Natural killer cell (primary cell): ENCODE results near the gene PLEKHB2. TPM values are rescaled to one million over a fixed set of nuclear protein-coding genes. Genes with fewer than 3 reads are reported as not detected.
"Not testable (repeated sequence)": the region's sequence is repeated elsewhere in the genome, so short reads cannot be mapped to it uniquely, and the experiment has no call there.

Source experiments
- ATAC-seq, 3 donors: fragments of 150-1000 bp in 2 of 3; fragments of 200-7000 bp in 1 of 3; cut with Tn5 transposase; 1 replicate in 1 of 3; 2 replicates in 2 of 3; pipeline ENCODE4 v1.10.0; 2021; ENCODE audit warnings: mild to moderate bottlenecking in 2 of 3, moderate library complexity in 2 of 3
- DNase-seq, 2 donors: peaks; one replicate each; pipeline versions ENCODE4 v3.0.0 to v3.0.0-alpha.2; 2013 to 2021; ENCODE audit warnings: mixed read lengths in 1 of 2
- H3K27ac ChIP-seq: one replicate; pipeline ENCODE4 v1.5.1; 2013; ENCODE audit warnings: mild to moderate bottlenecking, low read length
- H3K27me3 ChIP-seq: one replicate; pipeline ENCODE4 v1.6.1; 2013; ENCODE audit warnings: low read length; ENCODE audit not compliant: control insufficient read depth, insufficient read depth
- H3K36me3 ChIP-seq: one replicate; pipeline ENCODE4 v1.6.1; 2013; ENCODE audit warnings: low read length; ENCODE audit not compliant: control insufficient read depth, insufficient read depth
- H3K4me1 ChIP-seq: one replicate; pipeline ENCODE4 v1.6.1; 2013; ENCODE audit warnings: low read length; ENCODE audit not compliant: control insufficient read depth, insufficient read depth
- H3K4me3 ChIP-seq: one replicate; pipeline ENCODE4 v1.5.1; 2013; ENCODE audit warnings: low read length
- H3K9me3 ChIP-seq: one replicate; pipeline ENCODE4 v1.6.1; 2013; ENCODE audit warnings: low read length; ENCODE audit not compliant: control insufficient read depth, insufficient read depth
- H3K27ac Mint-ChIP-seq, 2 donors: one replicate each; pipeline ENCODE4 v1.8.0; 2022; ENCODE audit warnings: mild to moderate bottlenecking in 2 of 2, mixed read lengths in 2 of 2, moderate library complexity in 1 of 2
- H3K27me3 Mint-ChIP-seq, 2 donors: one replicate each; pipeline ENCODE4 v1.8.0; 2022; ENCODE audit warnings: low read depth in 2 of 2, mixed read lengths in 2 of 2
- H3K36me3 Mint-ChIP-seq: one replicate; pipeline ENCODE4 v1.8.0; 2022; ENCODE audit warnings: mixed read lengths
- H3K4me1 Mint-ChIP-seq, 2 donors: one replicate each; pipeline ENCODE4 v1.8.0; 2022; ENCODE audit warnings: mixed read lengths in 2 of 2
- H3K4me3 Mint-ChIP-seq: one replicate; pipeline ENCODE4 v1.8.0; 2022; ENCODE audit warnings: mild to moderate bottlenecking, moderate library complexity, mixed read lengths
- H3K9me3 Mint-ChIP-seq, 2 donors: one replicate each; pipeline ENCODE4 v1.8.0; 2022; ENCODE audit warnings: mixed read lengths in 2 of 2
- WGBS: methylation state at CpG from one replicate; pipeline ENCODE4 v1.1.7; 2013; ENCODE audit warnings: missing lambda C conversion rate; ENCODE audit not compliant: insufficient coverage; 5-methylcytosine and 5-hydroxymethylcytosine counted together
- intact Hi-C: fragments of 100-400 bp; cut with micrococcal nuclease; formaldehyde crosslinking; loops from one replicate; pipeline ENCODE4 v1.14.2; 2022
- total RNA-seq, 4 donors: library from RNA; stranded (reverse); fragments of 120-200 nt in 1 of 4; gene quantifications; one replicate each; pipeline versions ENCODE4 v1.2.3 to v1.2.4, GENCODE V29; 2013 to 2022
- TF ChIP-seq, protein P1 (sequence below): fragments of 200-600 bp; IDR thresholded peaks from one replicate; pipeline ENCODE4 v1.8.0; 2022; ENCODE audit warnings: antibody characterized with exemption

Gene PLEKHB2
- total RNA-seq, 3 donors from 2014 or later (not counting 1 experiment from before 2014, with no cell fraction given) = 75.6 to 78.7 (median 77.4) TPM

DNA sequence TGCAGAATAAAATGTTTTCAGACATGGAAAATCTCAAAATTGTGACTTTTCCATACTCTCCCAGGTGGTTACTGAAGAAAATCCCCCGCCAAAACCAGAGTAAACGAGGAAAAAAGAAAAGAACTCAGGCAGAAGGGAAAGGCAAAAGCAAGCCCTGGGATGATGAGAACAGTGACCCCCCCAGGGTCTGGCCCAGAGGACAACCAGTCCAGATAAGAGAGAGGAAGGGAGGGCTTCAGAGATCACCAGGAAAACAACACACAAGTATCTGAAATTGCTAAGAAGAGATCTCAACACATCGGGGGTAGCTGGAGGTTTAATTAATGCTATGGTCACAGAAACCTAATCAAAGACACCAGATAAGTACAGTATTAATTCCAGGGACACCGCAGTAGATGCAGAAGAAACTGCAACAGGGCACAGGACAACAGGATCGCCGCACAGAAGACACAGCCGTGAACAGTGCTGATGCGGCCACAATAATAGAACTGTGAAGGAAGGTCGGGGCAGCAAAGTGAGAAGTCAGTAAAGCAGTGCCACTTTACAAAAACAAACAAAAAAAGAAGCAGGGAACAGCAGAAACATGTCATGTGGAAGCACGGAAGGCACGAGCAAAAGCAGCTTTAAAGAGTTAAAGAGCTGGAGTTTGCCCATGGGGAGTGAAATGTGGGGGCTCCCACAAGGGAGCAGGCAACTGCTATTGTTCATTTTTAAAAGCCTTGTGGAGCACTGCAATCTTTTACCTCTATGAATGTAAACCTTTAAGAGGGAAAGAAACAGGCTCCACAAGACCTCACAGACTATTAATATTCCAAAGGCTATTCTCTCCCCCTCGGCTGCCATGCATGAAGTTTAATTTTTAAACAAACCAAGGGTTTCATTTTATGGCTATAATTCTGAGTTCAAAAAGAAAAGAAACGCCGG, 40.3 kb upstream of the PLEKHB2 start:
- Mint-ChIP-seq H3K4me3 (no peak overlapping the region), H3K4me1 (peaks cover 46 to 61% of the 10 kb centered on the region in 2 donors), H3K27ac (peak overlapping the region in 1 of 2 donors; percentile 6), H3K27me3 (no peaks in the 10 kb centered on the region), H3K36me3 (peaks cover 10% of the 10 kb centered on the region), H3K9me3 (no peaks in the 10 kb centered on the region)
- H3K4me1 ChIP-seq = peaks cover 5% of the 10 kb centered on the region
- peaks cover 19% of the 10 kb centered on the region for H3K36me3 ChIP-seq
- no peak overlapping the region for H3K27ac ChIP-seq
- DNase-seq (no peak), ATAC-seq (no peak)
- H3K9me3 ChIP-seq = no peaks in the 10 kb centered on the region
- H3K4me3 ChIP-seq = no peak overlapping the region
- H3K27me3 ChIP-seq = no peaks in the 10 kb centered on the region
- TF ChIP-seq, protein P1, sequence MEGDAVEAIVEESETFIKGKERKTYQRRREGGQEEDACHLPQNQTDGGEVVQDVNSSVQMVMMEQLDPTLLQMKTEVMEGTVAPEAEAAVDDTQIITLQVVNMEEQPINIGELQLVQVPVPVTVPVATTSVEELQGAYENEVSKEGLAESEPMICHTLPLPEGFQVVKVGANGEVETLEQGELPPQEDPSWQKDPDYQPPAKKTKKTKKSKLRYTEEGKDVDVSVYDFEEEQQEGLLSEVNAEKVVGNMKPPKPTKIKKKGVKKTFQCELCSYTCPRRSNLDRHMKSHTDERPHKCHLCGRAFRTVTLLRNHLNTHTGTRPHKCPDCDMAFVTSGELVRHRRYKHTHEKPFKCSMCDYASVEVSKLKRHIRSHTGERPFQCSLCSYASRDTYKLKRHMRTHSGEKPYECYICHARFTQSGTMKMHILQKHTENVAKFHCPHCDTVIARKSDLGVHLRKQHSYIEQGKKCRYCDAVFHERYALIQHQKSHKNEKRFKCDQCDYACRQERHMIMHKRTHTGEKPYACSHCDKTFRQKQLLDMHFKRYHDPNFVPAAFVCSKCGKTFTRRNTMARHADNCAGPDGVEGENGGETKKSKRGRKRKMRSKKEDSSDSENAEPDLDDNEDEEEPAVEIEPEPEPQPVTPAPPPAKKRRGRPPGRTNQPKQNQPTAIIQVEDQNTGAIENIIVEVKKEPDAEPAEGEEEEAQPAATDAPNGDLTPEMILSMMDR = no peak
- intact Hi-C loops = no loop called here
- WGBS = 95% methylated on average over 13 of the region's 14 CpGs

DNA sequence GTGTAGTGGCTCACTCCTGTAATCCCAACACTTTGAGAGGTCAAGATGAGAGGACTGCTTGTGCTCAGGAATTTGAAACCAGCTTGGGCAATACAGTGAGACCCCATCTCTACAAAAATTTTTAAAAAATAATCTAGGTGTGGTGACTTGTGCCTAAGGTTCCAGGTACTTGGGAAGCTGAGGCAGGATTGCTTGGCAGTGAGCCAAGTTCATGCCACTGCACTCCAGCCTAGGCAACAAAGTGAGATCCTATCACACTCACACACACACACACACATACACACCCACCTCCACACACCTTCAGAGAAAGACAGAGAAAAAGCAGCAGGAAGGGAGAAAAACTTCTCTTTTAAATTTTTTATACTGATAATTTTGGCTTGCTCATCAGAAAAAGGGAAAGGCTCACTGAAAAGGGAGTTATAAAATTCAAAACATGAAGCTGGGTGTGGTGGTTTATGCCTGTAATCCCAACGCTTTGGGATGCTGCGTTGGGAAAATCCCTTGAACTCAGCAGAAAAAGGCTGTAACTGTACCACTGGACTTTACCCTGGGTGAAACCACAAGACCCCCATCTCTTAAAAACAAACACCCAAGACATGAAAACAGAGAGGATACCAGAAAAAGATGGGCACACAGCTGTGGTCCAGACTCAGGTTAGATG, 37.5 kb upstream of the PLEKHB2 start:
- H3K9me3 Mint-ChIP-seq = no peaks in the 10 kb centered on the region
- Histone ChIP-seq H3K36me3 (peaks cover 33% of the 10 kb centered on the region), H3K4me1 (no peaks in the 10 kb centered on the region), H3K9me3 (no peaks in the 10 kb centered on the region), H3K27ac (no peak overlapping the region), H3K4me3 (no peak overlapping the region), H3K27me3 (no peaks in the 10 kb centered on the region)
- DNase-seq = no peak
- 93% methylated on average over 2 of the region's 2 CpGs for WGBS
- H3K36me3 Mint-ChIP-seq = peaks cover 10% of the 10 kb centered on the region
- intact Hi-C loops = no loop called here
- ATAC-seq = no peak
- no peaks in the 10 kb centered on the region for H3K27me3 Mint-ChIP-seq
- peak overlapping the region; percentile 13 to 39 for H3K27ac Mint-ChIP-seq
- TF ChIP-seq, protein P1 = no peak
- H3K4me1 Mint-ChIP-seq = peaks cover 28 to 51% of the 10 kb centered on the region in 2 donors
- no peak overlapping the region for H3K4me3 Mint-ChIP-seq

DNA sequence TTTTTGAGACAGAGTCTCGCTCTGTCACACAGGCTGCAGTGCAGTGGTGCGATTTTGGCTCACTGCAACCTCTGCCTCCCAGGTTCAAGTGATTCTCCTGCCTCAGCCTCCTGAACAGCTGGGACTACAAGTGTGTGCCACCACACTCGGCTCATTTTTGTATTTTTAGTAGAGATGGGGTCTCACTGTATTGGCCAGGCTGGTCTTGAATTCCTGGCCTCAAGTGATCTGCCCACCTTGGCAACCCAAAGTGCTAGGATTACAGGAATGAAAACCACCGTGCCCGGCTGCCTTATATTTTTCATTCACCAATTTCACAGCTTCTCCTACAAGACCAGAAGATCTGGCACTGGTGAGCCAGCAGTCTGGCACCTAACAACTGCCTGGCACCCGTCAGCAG, 37.0 kb upstream of the PLEKHB2 start:
- H3K4me3 Mint-ChIP-seq, H3K27ac ChIP-seq, H3K9me3 ChIP-seq, H3K27me3 ChIP-seq, H3K36me3 Mint-ChIP-seq, H3K4me1 ChIP-seq, H3K9me3 Mint-ChIP-seq, intact Hi-C loops, DNase-seq, H3K27me3 Mint-ChIP-seq, ATAC-seq, H3K4me3 ChIP-seq: not testable (repeated sequence)
- peaks cover 28 to 49% of the 10 kb centered on the region in 2 donors for H3K4me1 Mint-ChIP-seq
- 97% methylated on average over 6 of the region's 6 CpGs for WGBS
- peak overlapping the region in 1 of 2 donors; percentile 39 for H3K27ac Mint-ChIP-seq
- peaks cover 32% of the 10 kb centered on the region for H3K36me3 ChIP-seq

DNA sequence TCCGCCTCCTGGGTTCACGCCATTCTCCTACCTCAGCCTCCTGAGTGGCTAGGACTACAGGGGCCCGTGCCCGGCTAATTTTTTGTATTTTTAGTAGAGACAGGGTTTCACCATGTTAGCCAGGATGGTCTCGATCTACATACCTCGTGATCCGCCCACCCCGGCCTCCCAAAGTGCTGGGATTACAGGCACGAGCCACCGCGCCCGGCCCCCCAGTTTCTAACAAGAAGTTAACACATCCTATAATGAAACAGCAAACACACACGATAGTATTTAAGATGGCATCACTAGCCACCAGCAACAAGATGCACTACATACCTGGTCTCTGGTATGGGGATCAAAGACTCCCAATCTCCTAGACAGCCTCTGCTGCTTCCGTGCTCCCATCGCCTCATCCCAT, 29.6 kb upstream of the PLEKHB2 start:
- H3K9me3 Mint-ChIP-seq, H3K4me3 ChIP-seq, H3K27me3 ChIP-seq, ATAC-seq, H3K9me3 ChIP-seq, H3K27me3 Mint-ChIP-seq, H3K27ac Mint-ChIP-seq, intact Hi-C loops, DNase-seq, H3K27ac ChIP-seq, H3K4me3 Mint-ChIP-seq: not testable (repeated sequence)
- Mint-ChIP-seq H3K36me3 (peaks cover 23% of the 10 kb centered on the region), H3K4me1 (peaks cover 42 to 52% of the 10 kb centered on the region in 2 donors)
- Histone ChIP-seq H3K36me3 (peaks cover 72% of the 10 kb centered on the region), H3K4me1 (peaks cover 15% of the 10 kb centered on the region)
- 98% methylated on average over 15 of the region's 15 CpGs for whole genome bisulfite sequencing
